ENCODE measurements around the gene MARCOL. TPM values are rescaled to one million over a fixed set of nuclear protein-coding genes. Genes with fewer than 3 reads are reported as not detected.

Gene MARCOL
- total RNA-seq, 1 experiment from 2014 or later, result not detected

GRCh38 chr5:148224117-148224742, 14.1 kb upstream of the MARCOL start:
- ChIA-PET CTCF (no interaction called here), POLR2A (no interaction called here)
- H3K4me1 Mint-ChIP-seq (ENCODE audit: low read depth, unreplicated experiment), result no peaks in the 10 kb centered on the region
- no peak overlapping the region for H3K27ac Mint-ChIP-seq (ENCODE audit: unreplicated experiment)
- H3K4me3 Mint-ChIP-seq (ENCODE audit: unreplicated experiment), result no peak overlapping the region
- Histone ChIP-seq H3K4me1 (no peaks in the 10 kb centered on the region), H3K36me3 (ENCODE audit: control insufficient read depth, insufficient read depth, low read length) (no peaks in the 10 kb centered on the region), H3K27me3 (replicated peaks; ENCODE audit: control insufficient read depth, insufficient read depth, low read length) (no peaks in the 10 kb centered on the region), H3K4me3 (ENCODE audit: low read depth, low read length) (no peak overlapping the region), H3K9me3 (no peaks in the 10 kb centered on the region)
- no peak for DNase-seq
- no TSS peak for BruUV-seq (replicated peaks)
- peaks cover 20% of the 10 kb centered on the region for H3K27me3 Mint-ChIP-seq (ENCODE audit: insufficient read depth, unreplicated experiment)
- no peaks in the 10 kb centered on the region for H3K36me3 Mint-ChIP-seq (ENCODE audit: insufficient read depth, unreplicated experiment)
- TF ChIP-seq CTCF (IDR thresholded peaks at IDR 0.05; ENCODE audit: insufficient read depth in 1 of 2, low read depth in 1 of 2, low read length in 1 of 2, severe bottlenecking in 1 of 2, unreplicated experiment in 1 of 2), result no peak
- no peaks in the 10 kb centered on the region for H3K9me3 Mint-ChIP-seq (ENCODE audit: unreplicated experiment)
- intact Hi-C loops (cut with micrococcal nuclease; ENCODE audit: unreplicated experiment), result no loop called here

GRCh38 chr5:148228392-148228984, 9.8 kb upstream of the MARCOL start:
- ChIA-PET CTCF (no interaction called here), POLR2A (no interaction called here)
- intact Hi-C loops (cut with micrococcal nuclease; ENCODE audit: unreplicated experiment), result no loop called here
- no peaks in the 10 kb centered on the region for H3K36me3 ChIP-seq (ENCODE audit: control insufficient read depth, insufficient read depth, low read length)
- Mint-ChIP-seq H3K27me3 (ENCODE audit: insufficient read depth, unreplicated experiment) (peaks cover 12% of the 10 kb centered on the region), H3K36me3 (ENCODE audit: insufficient read depth, unreplicated experiment) (no peaks in the 10 kb centered on the region), H3K4me3 (ENCODE audit: unreplicated experiment) (no peak overlapping the region), H3K9me3 (ENCODE audit: unreplicated experiment) (no peaks in the 10 kb centered on the region), H3K4me1 (ENCODE audit: low read depth, unreplicated experiment) (no peaks in the 10 kb centered on the region), H3K27ac (ENCODE audit: unreplicated experiment) (no peak overlapping the region)
- no TSS peak for BruUV-seq (replicated peaks)
- H3K27me3 ChIP-seq (replicated peaks; ENCODE audit: control insufficient read depth, insufficient read depth, low read length), result no peaks in the 10 kb centered on the region
- no peaks in the 10 kb centered on the region for H3K4me1 ChIP-seq
- H3K4me3 ChIP-seq (ENCODE audit: low read depth, low read length), result no peak overlapping the region
- no peak for DNase-seq
- TF ChIP-seq CTCF (IDR thresholded peaks at IDR 0.05; ENCODE audit: insufficient read depth in 1 of 2, low read depth in 1 of 2, low read length in 1 of 2, severe bottlenecking in 1 of 2, unreplicated experiment in 1 of 2), result no peak
- no peaks in the 10 kb centered on the region for H3K9me3 ChIP-seq

- ChIA-PET CTCF (no interaction called here), POLR2A (no interaction called here)
- H3K36me3 Mint-ChIP-seq (ENCODE audit: insufficient read depth, unreplicated experiment), result no peaks in the 10 kb centered on the region
Observed at GRCh38 chr5:148229840-148230239, 8.5 kb upstream of the MARCOL start.

More at GRCh38 chr5:148229840-148230239, 8.5 kb upstream of the MARCOL start:
- Histone ChIP-seq H3K4me3 (ENCODE audit: low read depth, low read length) (no peak overlapping the region), H3K4me1 (no peaks in the 10 kb centered on the region), H3K9me3 (no peaks in the 10 kb centered on the region), H3K27me3 (replicated peaks; ENCODE audit: control insufficient read depth, insufficient read depth, low read length) (no peaks in the 10 kb centered on the region), H3K36me3 (ENCODE audit: control insufficient read depth, insufficient read depth, low read length) (no peaks in the 10 kb centered on the region)
- no peak for DNase-seq
- no TSS peak for BruUV-seq (replicated peaks)
- H3K4me1 Mint-ChIP-seq (ENCODE audit: low read depth, unreplicated experiment), result no peaks in the 10 kb centered on the region
- H3K9me3 Mint-ChIP-seq (ENCODE audit: unreplicated experiment), result no peaks in the 10 kb centered on the region
- H3K27ac Mint-ChIP-seq (ENCODE audit: unreplicated experiment), result no peak overlapping the region
- H3K27me3 Mint-ChIP-seq (ENCODE audit: insufficient read depth, unreplicated experiment), result peaks cover 9% of the 10 kb centered on the region
- intact Hi-C loops (cut with micrococcal nuclease; ENCODE audit: unreplicated experiment), result no loop called here
- no peak for TF ChIP-seq CTCF (IDR thresholded peaks at IDR 0.05; ENCODE audit: insufficient read depth in 1 of 2, low read depth in 1 of 2, low read length in 1 of 2, severe bottlenecking in 1 of 2, unreplicated experiment in 1 of 2)
- H3K4me3 Mint-ChIP-seq (ENCODE audit: unreplicated experiment), result no peak overlapping the region
